Measurements from ENCODE around the gene SLC27A3.

The SLC27A3 gene

GRCh38 chr1:153774780-153775457 is at the start of gene SLC27A3:
Gene SLC27A3, plus strand, starts transcription at chr1:153775407. Its CDS starts 91 bp downstream, at chr1:153775498.
- DNase-seq: no peak

- peak; percentile 99 for DNase-seq
These were observed 47.5 kb upstream of the SLC27A3 start, which contains the start of gene INTS3 for GRCh38 chr1:153727463-153728304. Gene INTS3, plus strand, starts transcription at chr1:153728050. Its CDS starts 585 bp downstream, at chr1:153728635.

- peak; percentile 32 for DNase-seq
These were observed 46.7 kb upstream of the SLC27A3 start for GRCh38 chr1:153728305-153729066.

- no peak for DNase-seq
These were observed 44.7 kb upstream of the SLC27A3 start for GRCh38 chr1:153730468-153730988.

- no peak for DNase-seq
These were observed 41.2 kb upstream of the SLC27A3 start for GRCh38 chr1:153733970-153734369.

- DNase-seq: no peak
These were observed 40.7 kb upstream of the SLC27A3 start for GRCh38 chr1:153734396-153735089.

- no peak for DNase-seq
These were observed 40.2 kb upstream of the SLC27A3 start for GRCh38 chr1:153735090-153735420.

GRCh38 chr1:153741986-153742385 is 33.2 kb upstream of the SLC27A3 start:
- DNase-seq: no peak

GRCh38 chr1:153742411-153743142 is 32.6 kb upstream of the SLC27A3 start:
- no peak for DNase-seq

GRCh38 chr1:153745417-153745816 is 29.8 kb upstream of the SLC27A3 start:
- DNase-seq: no peak

GRCh38 chr1:153746174-153746573 is 29.0 kb upstream of the SLC27A3 start:
- DNase-seq: no peak

- no peak for DNase-seq
These were observed 26.3 kb upstream of the SLC27A3 start for GRCh38 chr1:153748903-153749302.

- peak; percentile 44 for DNase-seq
These were observed 25.7 kb upstream of the SLC27A3 start for GRCh38 chr1:153749408-153750005.

GRCh38 chr1:153750026-153750995 is 24.9 kb upstream of the SLC27A3 start:
- no peak for DNase-seq

GRCh38 chr1:153752072-153752471 is 23.1 kb upstream of the SLC27A3 start:
- no peak for DNase-seq

GRCh38 chr1:153752571-153753195 is 22.5 kb upstream of the SLC27A3 start:
- no peak for DNase-seq

- DNase-seq: no peak
These were observed 20.9 kb upstream of the SLC27A3 start for GRCh38 chr1:153754266-153754665.

GRCh38 chr1:153760440-153760839 is 14.8 kb upstream of the SLC27A3 start:
- DNase-seq: no peak

- DNase-seq: no peak
These were observed 11.6 kb upstream of the SLC27A3 start for GRCh38 chr1:153763365-153764225.
